Measurements from ENCODE around the gene LLGL2. TPM values are rescaled to one million over a fixed set of nuclear protein-coding genes. Genes with fewer than 3 reads are reported as not detected.
A peak's percentile ranks its signal among the peaks of the same experiment; 100 is the strongest.

Gene LLGL2
- total RNA-seq, 1 donor from 2014 or later, result 2.0 TPM

GRCh38 chr17:75515496-75516254 is 9.8 kb upstream of the LLGL2 start, which contains the start of gene CASKIN2:
TSS of gene CASKIN2 (minus strand) at chr17:75515537. CDS start at chr17:75513804, 1,733 bp downstream.
- DNase-seq, result peak; percentile 98
- peaks cover 73% of the 10 kb centered on the region for H3K4me1 ChIP-seq
- H3K4me3 ChIP-seq, result peak within 1 kb of the TSS; percentile 95
- intact Hi-C loops (cut with micrococcal nuclease), result loop anchor here (10.0 kb wide), 1 partner anchor 91 kb away; no protein-coding TSS in a partner anchor
- TF ChIP-seq CTCF (IDR thresholded peaks at IDR 0.05; ENCODE audit: borderline replicate concordance), result peak; percentile 97
- no peaks in the 10 kb centered on the region for H3K27me3 ChIP-seq (ENCODE audit: low read depth)
- peak within 1 kb of the TSS; percentile 96 for H3K27ac ChIP-seq (replicated peaks)
- H3K36me3 ChIP-seq, result peaks cover 26% of the 10 kb centered on the region
- H3K9me3 ChIP-seq (replicated peaks), result no peaks in the 10 kb centered on the region

GRCh38 chr17:75516255-75516618 is 9.3 kb upstream of the LLGL2 start, which contains the start of gene TSEN54:
TSS of gene TSEN54 (plus strand) at chr17:75516528. CDS start at chr17:75516561, 33 bp downstream.
- DNase-seq, result peak; percentile 97
- peak within 1 kb of the TSS; percentile 95 for H3K4me3 ChIP-seq
- intact Hi-C loops (cut with micrococcal nuclease), result loop anchor here (10.0 kb wide), 1 partner anchor 91 kb away; no protein-coding TSS in a partner anchor
- no peaks in the 10 kb centered on the region for H3K9me3 ChIP-seq (replicated peaks)
- no peak for TF ChIP-seq CTCF (IDR thresholded peaks at IDR 0.05; ENCODE audit: borderline replicate concordance)
- no peaks in the 10 kb centered on the region for H3K27me3 ChIP-seq (ENCODE audit: low read depth)
- peaks cover 67% of the 10 kb centered on the region for H3K4me1 ChIP-seq
- H3K36me3 ChIP-seq, result peaks cover 21% of the 10 kb centered on the region
- peak within 1 kb of the TSS; percentile 96 for H3K27ac ChIP-seq (replicated peaks)

- Histone ChIP-seq H3K27ac (replicated peaks) (peak overlapping the region; percentile 96), H3K27me3 (ENCODE audit: low read depth) (no peaks in the 10 kb centered on the region), H3K4me1 (peaks cover 62% of the 10 kb centered on the region), H3K36me3 (peaks cover 25% of the 10 kb centered on the region), H3K9me3 (replicated peaks) (no peaks in the 10 kb centered on the region), H3K4me3 (peak overlapping the region; percentile 95)
- intact Hi-C loops (cut with micrococcal nuclease), result loop anchor here (10.0 kb wide), 1 partner anchor 92 kb away; no protein-coding TSS in a partner anchor
- TF ChIP-seq CTCF (IDR thresholded peaks at IDR 0.05; ENCODE audit: borderline replicate concordance), result no peak
- DNase-seq, result no peak
These were observed 8.7 kb upstream of the LLGL2 start for GRCh38 chr17:75516619-75517296.

GRCh38 chr17:75517297-75517865 is 8.1 kb upstream of the LLGL2 start:
- Histone ChIP-seq H3K27ac (replicated peaks) (peak overlapping the region; percentile 96), H3K4me3 (peak overlapping the region; percentile 95), H3K4me1 (peaks cover 56% of the 10 kb centered on the region), H3K27me3 (ENCODE audit: low read depth) (no peaks in the 10 kb centered on the region), H3K36me3 (peaks cover 27% of the 10 kb centered on the region), H3K9me3 (replicated peaks) (no peaks in the 10 kb centered on the region)
- TF ChIP-seq CTCF (IDR thresholded peaks at IDR 0.05; ENCODE audit: borderline replicate concordance), result no peak
- intact Hi-C loops (cut with micrococcal nuclease), result loop anchor here (10.0 kb wide), 1 partner anchor 93 kb away; no protein-coding TSS in a partner anchor
- no peak for DNase-seq

GRCh38 chr17:75518201-75518600 is 7.3 kb upstream of the LLGL2 start:
- no peak for TF ChIP-seq CTCF (IDR thresholded peaks at IDR 0.05; ENCODE audit: borderline replicate concordance)
- no peak overlapping the region for H3K27ac ChIP-seq (replicated peaks)
- no peaks in the 10 kb centered on the region for H3K9me3 ChIP-seq (replicated peaks)
- H3K4me3 ChIP-seq, result no peak overlapping the region
- intact Hi-C loops (cut with micrococcal nuclease), result loop anchor here (10.0 kb wide), 1 partner anchor 93 kb away; no protein-coding TSS in a partner anchor
- peaks cover 48% of the 10 kb centered on the region for H3K4me1 ChIP-seq
- DNase-seq, result no peak
- H3K36me3 ChIP-seq, result peaks cover 21% of the 10 kb centered on the region
- H3K27me3 ChIP-seq (ENCODE audit: low read depth), result no peaks in the 10 kb centered on the region

Measured in left ventricle myocardium inferior (tissue), 1 donor.